ENCODE data around the gene ANKS3.

GRCh38 chr16:4766875-4767628, 33.0 kb upstream of the ANKS3 start, which contains the start of gene ZNF500:
- no peak for TF ChIP-seq CTCF (IDR thresholded peaks at IDR 0.05)
- no peak for TF ChIP-seq EP300 (IDR thresholded peaks at IDR 0.05)
- no peak for TF ChIP-seq POLR2A (IDR thresholded peaks at IDR 0.05)
